Subcutaneous adipose tissue (tissue), 4 donors: Measurements from ENCODE around the gene ZNF652. TPM values are rescaled to one million over a fixed set of nuclear protein-coding genes. Genes with fewer than 3 reads are reported as not detected.

Source experiments
- total RNA-seq, 4 donors: library from RNA; depleted of rRNA; stranded (reverse); fragments of >200 nt; gene quantifications; one replicate each; pipeline ENCODE4 v1.1.0, GENCODE V29; 2016
- TF ChIP-seq, protein P1 (sequence below): fragments of 450-650 bp; IDR thresholded peaks from one replicate; pipeline ENCODE4 v1.5.1; 2016; ENCODE audit warnings: low read depth, mild to moderate bottlenecking, control low read depth, antibody characterized with exemption, moderate library complexity

ZNF652 gene
- total RNA-seq, 4 donors from 2014 or later, result 32.1 to 52.0 (median 34.5) TPM

GRCh38 chr17:49390548-49391324 lies 28.7 kb upstream of the ZNF652 start:
- TF ChIP-seq, protein P1, sequence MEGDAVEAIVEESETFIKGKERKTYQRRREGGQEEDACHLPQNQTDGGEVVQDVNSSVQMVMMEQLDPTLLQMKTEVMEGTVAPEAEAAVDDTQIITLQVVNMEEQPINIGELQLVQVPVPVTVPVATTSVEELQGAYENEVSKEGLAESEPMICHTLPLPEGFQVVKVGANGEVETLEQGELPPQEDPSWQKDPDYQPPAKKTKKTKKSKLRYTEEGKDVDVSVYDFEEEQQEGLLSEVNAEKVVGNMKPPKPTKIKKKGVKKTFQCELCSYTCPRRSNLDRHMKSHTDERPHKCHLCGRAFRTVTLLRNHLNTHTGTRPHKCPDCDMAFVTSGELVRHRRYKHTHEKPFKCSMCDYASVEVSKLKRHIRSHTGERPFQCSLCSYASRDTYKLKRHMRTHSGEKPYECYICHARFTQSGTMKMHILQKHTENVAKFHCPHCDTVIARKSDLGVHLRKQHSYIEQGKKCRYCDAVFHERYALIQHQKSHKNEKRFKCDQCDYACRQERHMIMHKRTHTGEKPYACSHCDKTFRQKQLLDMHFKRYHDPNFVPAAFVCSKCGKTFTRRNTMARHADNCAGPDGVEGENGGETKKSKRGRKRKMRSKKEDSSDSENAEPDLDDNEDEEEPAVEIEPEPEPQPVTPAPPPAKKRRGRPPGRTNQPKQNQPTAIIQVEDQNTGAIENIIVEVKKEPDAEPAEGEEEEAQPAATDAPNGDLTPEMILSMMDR, result no peak

GRCh38 chr17:49388692-49389513 lies 26.9 kb upstream of the ZNF652 start:
- TF ChIP-seq, protein P1, result no peak

- TF ChIP-seq, protein P1, result no peak
Observed at GRCh38 chr17:49388290-49388640, 26.2 kb upstream of the ZNF652 start.

DNA sequence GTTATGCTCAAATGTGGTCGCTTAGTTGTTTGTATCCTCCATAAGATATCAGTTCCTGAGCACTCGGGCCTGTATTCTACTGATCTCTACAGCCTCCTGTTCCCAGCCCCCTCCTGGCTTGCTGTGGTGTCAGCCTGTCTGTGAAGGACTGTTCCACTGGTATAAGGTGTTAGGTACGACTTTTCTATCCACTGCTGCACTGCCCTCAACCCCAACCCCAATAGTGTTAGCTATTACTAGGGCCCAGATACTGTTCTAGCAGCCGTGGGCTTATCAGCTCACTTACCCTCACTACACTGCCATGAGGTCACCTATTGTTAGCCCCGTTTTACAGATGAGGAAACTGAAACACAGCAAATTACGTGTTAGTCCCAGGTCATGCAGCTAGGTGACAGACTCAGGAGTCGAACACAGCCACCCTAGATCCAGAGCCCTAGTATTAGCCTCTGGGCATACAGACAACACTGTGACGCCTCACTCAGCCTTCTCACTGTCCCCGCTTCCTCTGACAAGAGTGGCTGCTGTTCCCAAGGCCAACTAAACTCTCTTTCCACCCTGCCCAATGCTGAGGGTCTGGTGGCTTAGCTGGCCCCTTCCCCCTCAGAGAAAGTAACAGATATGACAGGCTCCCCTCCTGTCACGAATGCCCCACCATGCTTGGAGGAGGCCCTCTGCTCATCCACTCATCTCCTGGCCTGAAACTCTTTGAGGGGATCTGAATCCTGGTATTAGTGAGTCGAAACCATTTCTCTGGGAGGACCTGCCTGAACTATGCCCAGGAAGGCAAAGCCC lies 25.6 kb upstream of the ZNF652 start:
- TF ChIP-seq, protein P1, result no peak

DNA sequence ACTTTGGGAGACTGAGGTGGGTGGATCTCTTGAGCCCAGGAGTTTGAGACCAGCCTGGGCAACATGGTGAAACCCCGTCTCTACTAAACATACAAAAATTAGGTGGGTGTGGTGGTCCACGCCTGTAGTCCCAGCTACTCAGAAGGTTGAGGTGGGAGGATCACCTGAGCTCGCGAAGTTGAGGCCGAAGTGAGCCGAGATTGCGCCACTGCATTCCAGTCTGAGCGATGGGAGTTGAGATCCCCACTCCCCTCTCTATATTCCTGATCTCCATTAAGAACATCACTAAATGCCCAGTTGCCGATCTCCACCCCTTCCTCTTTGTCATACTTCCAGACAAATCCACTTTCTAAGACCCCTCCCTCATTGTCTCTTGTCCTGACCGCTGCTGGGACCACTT lies 24.3 kb upstream of the ZNF652 start:
- TF ChIP-seq, protein P1, result no peak

GRCh38 chr17:49384951-49385350 lies 22.9 kb upstream of the ZNF652 start:
- TF ChIP-seq, protein P1, result no peak
